ENCODE measurements around the gene ZNF174. TPM values are rescaled to one million over a fixed set of nuclear protein-coding genes. Genes with fewer than 3 reads are reported as not detected.

The ZNF174 gene
- total and polyA plus RNA-seq, 4 donors = 2.3 to 10.9 (median 7.9) TPM

DNA sequence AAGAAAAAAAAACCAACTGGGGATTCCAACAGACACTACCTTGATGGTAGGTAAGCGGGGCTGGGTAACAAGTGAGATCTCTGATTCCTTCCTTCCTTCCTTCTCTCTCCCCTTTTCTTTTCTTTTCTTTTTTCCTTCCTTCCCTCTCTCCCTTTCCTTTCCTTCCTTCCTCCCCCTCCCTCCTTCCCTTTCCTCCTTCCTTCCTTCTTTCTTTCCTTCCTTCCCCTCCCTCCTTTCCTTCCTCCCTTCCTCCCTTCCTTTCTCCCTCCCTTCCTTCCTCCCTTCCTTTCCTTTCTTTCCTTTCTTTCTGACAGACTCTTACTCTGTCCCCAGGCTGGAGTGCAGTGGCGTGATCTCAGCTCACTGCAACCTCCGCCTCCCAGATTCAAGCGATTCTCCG lies 25.3 kb upstream of the ZNF174 start:
- DNase-seq (no peak), ATAC-seq (ENCODE audit: low FRiP score) (no peak)
- peaks cover 28% of the 10 kb centered on the region for H3K9me3 ChIP-seq (ENCODE audit: control insufficient read depth, low read length)
- H3K27ac ChIP-seq (ENCODE audit: low read depth in 1 of 2, low read length in 2 of 2) = no peak overlapping the region
- no peak overlapping the region for H3K4me3 ChIP-seq (ENCODE audit: low read length in 2 of 2)
- no peaks in the 10 kb centered on the region for H3K27me3 ChIP-seq (ENCODE audit: control insufficient read depth in 1 of 2, insufficient read depth in 2 of 2, low read length in 1 of 2)
- intact Hi-C loops (cut with DNase I) = no loop called here
- 86 to 95% methylated on average over 5 of the region's 5 CpGs for WGBS, 2 donors
- H3K4me1 ChIP-seq (ENCODE audit: control insufficient read depth in 1 of 2, insufficient read depth in 2 of 2, low read length in 2 of 2) = no peaks in the 10 kb centered on the region
- no peaks in the 10 kb centered on the region for H3K36me3 ChIP-seq (ENCODE audit: control insufficient read depth in 1 of 2, insufficient read depth in 2 of 2, low read length in 1 of 2)

DNA sequence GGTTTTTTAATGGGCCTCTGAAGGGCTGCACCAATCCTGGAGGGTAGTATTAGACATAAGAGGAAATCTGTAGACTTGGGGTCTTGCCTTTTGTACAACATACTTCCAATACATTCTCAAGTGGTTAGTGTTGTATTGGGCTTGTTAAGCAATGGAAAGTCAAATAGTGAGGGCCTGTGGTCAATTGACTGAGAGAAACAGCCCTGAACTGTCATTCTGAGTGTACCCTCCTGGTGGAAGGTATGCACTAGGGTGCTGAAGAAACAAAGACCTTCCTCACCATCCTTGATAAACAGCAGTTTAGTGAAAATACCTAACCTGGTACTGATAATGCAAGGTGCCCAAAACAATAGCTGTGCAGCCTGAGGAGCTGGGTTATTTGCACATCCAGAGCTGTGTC lies 23.1 kb upstream of the ZNF174 start:
- ATAC-seq (ENCODE audit: low FRiP score) (no peak), DNase-seq (no peak)
- no peak overlapping the region for H3K27ac ChIP-seq (ENCODE audit: low read depth in 1 of 2, low read length in 2 of 2)
- H3K4me1 ChIP-seq (ENCODE audit: control insufficient read depth in 1 of 2, insufficient read depth in 2 of 2, low read length in 2 of 2) = no peaks in the 10 kb centered on the region
- H3K4me3 ChIP-seq (ENCODE audit: low read length in 2 of 2) = no peak overlapping the region
- no peaks in the 10 kb centered on the region for H3K27me3 ChIP-seq (ENCODE audit: control insufficient read depth in 1 of 2, insufficient read depth in 2 of 2, low read length in 1 of 2)
- intact Hi-C loops (cut with DNase I) = no loop called here
- peaks cover 7 to 9% of the 10 kb centered on the region in 2 donors for H3K36me3 ChIP-seq (ENCODE audit: control insufficient read depth in 1 of 2, insufficient read depth in 2 of 2, low read length in 1 of 2)
- peaks cover 42% of the 10 kb centered on the region for H3K9me3 ChIP-seq (ENCODE audit: control insufficient read depth, low read length)

DNA sequence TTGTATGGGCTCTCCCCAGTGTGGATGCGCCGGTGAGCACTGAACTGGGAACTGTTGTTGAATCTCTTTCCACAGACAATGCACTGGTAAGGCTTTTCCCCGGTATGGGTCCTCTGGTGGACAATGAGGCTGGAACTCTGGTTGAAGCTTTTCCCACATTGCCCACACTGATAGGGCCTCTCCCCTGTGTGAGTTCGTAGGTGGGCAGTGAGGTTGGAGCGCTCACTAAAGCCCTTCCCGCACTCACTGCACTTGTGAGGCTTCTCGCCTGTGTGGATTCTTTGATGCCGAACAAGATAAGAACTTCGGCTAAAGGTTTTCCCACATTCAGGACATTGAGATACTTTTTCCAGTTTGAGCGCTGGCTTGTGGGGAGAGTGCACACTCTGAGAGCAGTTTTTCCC lies 18.0 kb upstream of the ZNF174 start:
- ATAC-seq (ENCODE audit: low FRiP score) (no peak), DNase-seq (no peak)
- Histone ChIP-seq H3K4me3 (ENCODE audit: low read length in 2 of 2) (no peak overlapping the region), H3K36me3 (ENCODE audit: control insufficient read depth in 1 of 2, insufficient read depth in 2 of 2, low read length in 1 of 2) (peaks cover 19 to 28% of the 10 kb centered on the region in 2 donors), H3K4me1 (ENCODE audit: control insufficient read depth in 1 of 2, insufficient read depth in 2 of 2, low read length in 2 of 2) (no peaks in the 10 kb centered on the region), H3K27me3 (ENCODE audit: control insufficient read depth in 1 of 2, insufficient read depth in 2 of 2, low read length in 1 of 2) (no peaks in the 10 kb centered on the region), H3K27ac (ENCODE audit: low read depth in 1 of 2, low read length in 2 of 2) (no peak overlapping the region), H3K9me3 (ENCODE audit: control insufficient read depth, low read length) (peaks cover 47% of the 10 kb centered on the region)
- intact Hi-C loops (cut with DNase I) = no loop called here
- WGBS, 2 donors = 98 to 99% methylated on average over 10 of the region's 10 CpGs

DNA sequence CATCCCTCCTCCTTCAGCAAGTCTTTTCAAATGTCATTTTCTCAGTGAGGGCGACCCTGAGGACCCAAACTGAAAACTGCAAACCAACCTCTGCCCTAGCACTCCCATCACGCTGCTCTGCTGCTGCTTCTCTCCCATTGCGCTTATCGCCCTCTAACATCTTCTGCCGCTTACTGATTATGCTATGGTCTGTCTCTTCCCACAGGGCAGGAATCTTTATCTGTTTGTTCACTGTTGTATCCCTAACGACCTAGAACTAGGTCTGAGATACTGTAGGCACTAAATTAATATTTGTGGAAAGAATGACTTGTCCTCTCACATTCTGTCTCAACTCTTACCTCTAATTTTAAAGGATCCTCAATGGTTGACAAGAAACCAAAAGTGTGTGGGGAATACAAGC lies 12.7 kb upstream of the ZNF174 start:
- H3K27ac ChIP-seq (ENCODE audit: low read depth in 1 of 2, low read length in 2 of 2) = no peak overlapping the region
- no peak for ATAC-seq (ENCODE audit: low FRiP score)
- intact Hi-C loops (cut with DNase I) = no loop called here
- H3K4me3 ChIP-seq (ENCODE audit: low read length in 2 of 2) = no peak overlapping the region
- no peak for DNase-seq
- H3K4me1 ChIP-seq (ENCODE audit: control insufficient read depth in 1 of 2, insufficient read depth in 2 of 2, low read length in 2 of 2) = no peaks in the 10 kb centered on the region
- H3K36me3 ChIP-seq (ENCODE audit: control insufficient read depth in 1 of 2, insufficient read depth in 2 of 2, low read length in 1 of 2) = peaks cover 20 to 28% of the 10 kb centered on the region in 2 donors
- H3K27me3 ChIP-seq (ENCODE audit: control insufficient read depth in 1 of 2, insufficient read depth in 2 of 2, low read length in 1 of 2) = no peaks in the 10 kb centered on the region
- 96 to 97% methylated on average over 6 of the region's 6 CpGs for WGBS, 2 donors
- peaks cover 37% of the 10 kb centered on the region for H3K9me3 ChIP-seq (ENCODE audit: control insufficient read depth, low read length)

DNA sequence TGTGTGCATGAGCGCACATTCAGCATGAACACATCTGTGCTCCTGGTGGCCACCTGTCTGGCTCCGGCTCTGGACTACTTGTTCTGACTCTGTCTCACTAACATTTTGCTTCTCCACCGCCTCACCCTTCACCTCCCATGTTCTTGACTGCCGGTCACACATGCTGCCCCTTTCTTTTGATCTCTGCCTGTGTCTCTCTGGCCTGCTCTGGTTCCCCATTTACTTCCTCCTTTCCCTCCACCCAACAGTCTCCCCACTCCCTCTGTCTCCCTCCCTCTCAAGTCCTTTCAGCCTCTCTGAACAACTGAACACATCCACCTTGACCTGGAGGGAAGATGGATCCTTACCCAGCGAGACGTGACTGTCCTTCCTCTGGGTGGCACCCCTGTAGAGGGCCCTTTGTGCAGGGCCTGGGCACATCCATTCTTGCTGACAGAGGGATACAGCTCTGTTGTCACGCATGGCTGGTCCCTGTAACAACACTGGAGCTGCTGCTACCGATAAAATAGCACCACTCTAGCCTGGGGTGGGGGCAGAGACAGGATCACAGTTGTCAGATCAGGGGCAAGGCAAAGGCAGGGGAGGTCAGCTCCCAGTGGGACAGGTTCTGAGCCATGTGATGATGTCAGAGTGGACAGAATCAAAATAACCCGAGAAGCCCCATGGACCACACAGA lies 11.2 kb upstream of the ZNF174 start:
- Histone ChIP-seq H3K27ac (ENCODE audit: low read depth in 1 of 2, low read length in 2 of 2) (no peak overlapping the region), H3K4me1 (ENCODE audit: control insufficient read depth in 1 of 2, insufficient read depth in 2 of 2, low read length in 2 of 2) (no peaks in the 10 kb centered on the region), H3K27me3 (ENCODE audit: control insufficient read depth in 1 of 2, insufficient read depth in 2 of 2, low read length in 1 of 2) (no peaks in the 10 kb centered on the region), H3K9me3 (ENCODE audit: control insufficient read depth, low read length) (peaks cover 27% of the 10 kb centered on the region), H3K4me3 (ENCODE audit: low read length in 2 of 2) (no peak overlapping the region), H3K36me3 (ENCODE audit: control insufficient read depth in 1 of 2, insufficient read depth in 2 of 2, low read length in 1 of 2) (peaks cover 10 to 26% of the 10 kb centered on the region in 2 donors)
- intact Hi-C loops (cut with DNase I) = no loop called here
- DNase-seq = no peak
- ATAC-seq (ENCODE audit: low FRiP score) = no peak
- WGBS, 2 donors = 88 to 90% methylated on average over 9 of the region's 9 CpGs

DNA sequence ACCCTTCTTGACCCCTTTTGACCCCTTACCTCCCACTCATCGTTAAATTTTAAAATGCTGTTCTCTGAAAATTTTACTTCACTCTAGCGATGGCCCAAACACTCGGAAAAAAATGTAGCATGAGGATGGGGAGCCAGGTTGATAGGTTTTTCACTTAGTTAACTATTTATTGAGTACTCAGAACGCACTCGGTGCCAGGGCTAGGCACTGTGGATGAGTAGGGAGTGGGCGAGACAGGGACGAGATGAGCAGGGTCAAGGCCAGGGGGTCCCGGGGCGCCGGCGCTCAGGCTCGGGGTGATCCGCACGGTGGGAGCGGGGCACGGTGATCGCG lies 603 bp upstream of the ZNF174 start:
- H3K36me3 ChIP-seq (ENCODE audit: control insufficient read depth in 1 of 2, insufficient read depth in 2 of 2, low read length in 1 of 2) = peaks cover 3 to 8% of the 10 kb centered on the region in 2 donors
- 1 to 2% methylated on average over 18 of the region's 18 CpGs for WGBS, 2 donors
- peaks cover 3% of the 10 kb centered on the region for H3K9me3 ChIP-seq (ENCODE audit: control insufficient read depth, low read length)

DNA sequence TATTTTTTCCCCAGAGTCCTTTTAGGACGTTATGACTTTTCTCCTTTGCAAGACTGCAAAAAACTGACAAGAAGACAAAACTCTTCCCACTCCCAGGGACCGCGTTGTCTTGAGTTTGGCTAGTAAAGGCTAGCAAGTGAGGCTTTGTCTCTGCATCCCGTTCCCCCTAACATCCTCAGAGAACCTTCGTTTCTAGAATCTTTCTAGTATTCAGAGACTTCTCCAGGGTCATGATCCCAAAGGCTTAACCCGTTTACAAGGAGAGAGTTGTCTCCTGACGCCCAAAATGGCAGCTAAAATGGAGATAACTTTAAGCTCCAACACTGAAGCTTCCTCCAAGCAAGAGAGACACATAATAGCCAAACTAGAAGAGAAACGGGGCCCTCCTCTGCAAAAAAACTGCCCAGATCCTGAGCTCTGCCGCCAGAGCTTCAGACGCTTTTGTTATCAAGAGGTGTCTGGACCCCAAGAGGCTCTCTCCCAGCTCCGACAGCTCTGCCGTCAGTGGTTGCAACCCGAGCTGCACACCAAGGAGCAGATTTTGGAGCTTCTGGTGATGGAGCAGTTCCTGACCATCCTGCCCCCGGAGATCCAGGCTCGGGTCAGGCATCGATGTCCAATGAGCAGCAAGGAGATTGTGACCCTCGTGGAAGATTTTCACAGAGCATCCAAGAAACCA lies 843 bp downstream of the ZNF174 start:
- DNase-seq (no peak), ATAC-seq (ENCODE audit: low FRiP score) (no peak)
- H3K27me3 ChIP-seq (ENCODE audit: control insufficient read depth in 1 of 2, insufficient read depth in 2 of 2, low read length in 1 of 2) = no peaks in the 10 kb centered on the region
- intact Hi-C loops (cut with DNase I) = loop anchor here in 1 of 2 donors (5.0 kb wide), 1 partner anchor 120 kb away; the partner anchor contains the start of gene ZNF263
- 25 to 29% methylated on average over 17 of the region's 17 CpGs for WGBS, 2 donors
- no peak overlapping the region for H3K27ac ChIP-seq (ENCODE audit: low read depth in 1 of 2, low read length in 2 of 2)
- peak overlapping the region; percentile 66 to 90 for H3K4me3 ChIP-seq (ENCODE audit: low read length in 2 of 2)
- H3K36me3 ChIP-seq (ENCODE audit: control insufficient read depth in 1 of 2, insufficient read depth in 2 of 2, low read length in 1 of 2) = peaks cover 7 to 11% of the 10 kb centered on the region in 2 donors
- H3K9me3 ChIP-seq (ENCODE audit: control insufficient read depth, low read length) = peaks cover 2% of the 10 kb centered on the region
- H3K4me1 ChIP-seq (ENCODE audit: control insufficient read depth in 1 of 2, insufficient read depth in 2 of 2, low read length in 2 of 2) = peaks cover 0 to 2% of the 10 kb centered on the region in 2 donors

More for the DNA sequence above, 603 bp upstream of the ZNF174 start:
- H3K27ac ChIP-seq (ENCODE audit: low read depth in 1 of 2, low read length in 2 of 2) = peak overlapping the region in 1 of 2 donors; percentile 47
- intact Hi-C loops (cut with DNase I) = loop anchor here in 1 of 2 donors (5.0 kb wide), 1 partner anchor 118 kb away; the partner anchor contains the start of gene ZNF263
- peaks cover 0 to 2% of the 10 kb centered on the region in 2 donors for H3K4me1 ChIP-seq (ENCODE audit: control insufficient read depth in 1 of 2, insufficient read depth in 2 of 2, low read length in 2 of 2)
- no peaks in the 10 kb centered on the region for H3K27me3 ChIP-seq (ENCODE audit: control insufficient read depth in 1 of 2, insufficient read depth in 2 of 2, low read length in 1 of 2)
- H3K4me3 ChIP-seq (ENCODE audit: low read length in 2 of 2) = peak overlapping the region; percentile 49 to 50
- ATAC-seq (ENCODE audit: low FRiP score) (no peak), DNase-seq (no peak)

DNA sequence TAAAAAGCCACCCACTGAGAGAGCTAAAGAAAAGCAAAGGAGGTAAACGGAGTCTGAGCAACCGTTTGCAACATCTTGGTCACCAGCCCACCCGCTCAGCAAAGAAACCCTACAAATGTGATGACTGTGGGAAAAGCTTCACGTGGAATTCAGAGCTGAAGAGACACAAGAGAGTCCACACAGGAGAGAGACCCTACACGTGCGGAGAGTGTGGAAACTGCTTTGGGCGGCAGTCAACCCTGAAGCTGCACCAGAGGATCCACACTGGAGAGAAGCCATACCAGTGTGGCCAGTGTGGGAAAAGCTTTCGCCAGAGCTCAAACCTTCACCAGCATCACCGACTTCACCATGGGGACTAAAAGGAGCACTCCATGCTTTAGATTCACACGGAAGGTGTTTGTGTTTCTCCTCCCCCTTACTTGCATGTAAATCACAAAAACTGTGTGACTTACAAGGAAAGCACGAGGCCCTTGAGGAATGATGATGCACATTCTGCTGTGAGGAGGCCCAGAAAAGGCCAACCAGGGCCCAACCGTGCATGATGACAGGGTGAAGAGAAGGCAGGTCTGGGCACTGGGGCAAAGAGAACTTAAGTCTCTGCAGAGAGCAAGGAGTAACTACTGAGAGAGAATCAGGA lies 7.7 kb downstream of the ZNF174 start:
- Histone ChIP-seq H3K9me3 (ENCODE audit: control insufficient read depth, low read length) (peaks cover 29% of the 10 kb centered on the region), H3K36me3 (ENCODE audit: control insufficient read depth in 1 of 2, insufficient read depth in 2 of 2, low read length in 1 of 2) (peaks cover 15 to 27% of the 10 kb centered on the region in 2 donors), H3K27me3 (ENCODE audit: control insufficient read depth in 1 of 2, insufficient read depth in 2 of 2, low read length in 1 of 2) (no peaks in the 10 kb centered on the region), H3K4me3 (ENCODE audit: low read length in 2 of 2) (no peak overlapping the region), H3K4me1 (ENCODE audit: control insufficient read depth in 1 of 2, insufficient read depth in 2 of 2, low read length in 2 of 2) (no peaks in the 10 kb centered on the region), H3K27ac (ENCODE audit: low read depth in 1 of 2, low read length in 2 of 2) (no peak overlapping the region)
- intact Hi-C loops (cut with DNase I) = no loop called here
- ATAC-seq (ENCODE audit: low FRiP score) (no peak), DNase-seq (no peak)
- 97 to 98% methylated on average over 12 of the region's 12 CpGs for WGBS, 2 donors
